ENCODE data around the gene C6orf89.

Gene C6orf89

DNA sequence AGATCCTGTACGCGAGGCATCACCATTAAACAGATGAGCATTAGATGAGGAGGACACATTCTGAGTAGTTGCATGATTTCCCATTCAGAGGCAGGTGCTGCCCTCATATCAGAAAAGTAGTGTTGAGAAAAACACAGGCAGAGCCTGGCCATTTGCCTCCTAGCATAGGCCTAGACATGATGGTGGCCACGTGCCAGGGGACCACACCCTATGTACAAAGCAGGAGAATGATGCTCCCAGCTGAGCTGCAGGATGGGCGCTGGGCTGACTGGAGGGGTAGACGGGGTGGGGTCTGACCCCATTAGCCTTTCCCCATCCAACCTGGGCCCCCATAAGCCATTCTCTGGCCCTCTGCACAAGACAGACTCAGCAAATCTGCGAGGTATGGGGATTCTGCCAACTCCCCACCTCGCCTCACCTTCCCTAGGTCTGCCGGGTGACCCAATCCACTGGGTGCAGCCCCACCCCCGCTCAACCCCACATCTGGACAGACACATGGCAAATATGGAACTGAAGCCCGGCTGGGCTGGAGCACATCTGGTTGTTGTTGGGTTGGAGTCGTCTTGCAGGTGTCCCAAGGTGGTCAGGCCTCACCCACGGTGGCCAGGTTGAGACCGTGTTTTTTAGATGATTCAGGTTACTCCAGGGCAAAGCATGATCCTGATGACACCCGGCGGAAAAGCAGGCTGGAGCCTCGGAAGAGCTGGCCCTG is 82.7 kb downstream of the C6orf89 start:
- no peak for DNase-seq (ENCODE audit: low read depth in 2 of 2)

DNA sequence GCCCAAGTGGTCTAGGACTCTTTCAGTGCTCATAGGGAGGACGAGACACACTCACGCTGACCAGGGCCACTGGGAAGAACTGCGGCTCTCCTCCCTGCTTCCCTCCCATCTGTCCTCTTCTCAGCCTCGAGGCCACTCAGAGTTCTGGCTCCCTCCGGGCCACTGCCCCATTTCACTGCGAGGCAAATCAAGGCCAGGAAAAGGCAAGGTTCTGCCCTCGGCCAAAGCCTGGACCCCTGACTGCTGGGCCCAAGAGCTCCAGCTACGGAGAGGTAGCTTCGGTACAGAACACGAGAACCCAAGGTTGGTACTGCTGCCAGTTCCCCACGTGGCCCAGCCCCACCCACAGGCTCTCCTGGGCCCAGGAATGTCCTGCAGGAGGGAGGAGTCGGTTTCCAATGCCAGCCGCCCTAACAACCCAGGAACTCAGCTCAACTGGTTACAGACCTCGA is 83.5 kb downstream of the C6orf89 start:
- DNase-seq (ENCODE audit: low read depth in 2 of 2): no peak

DNA sequence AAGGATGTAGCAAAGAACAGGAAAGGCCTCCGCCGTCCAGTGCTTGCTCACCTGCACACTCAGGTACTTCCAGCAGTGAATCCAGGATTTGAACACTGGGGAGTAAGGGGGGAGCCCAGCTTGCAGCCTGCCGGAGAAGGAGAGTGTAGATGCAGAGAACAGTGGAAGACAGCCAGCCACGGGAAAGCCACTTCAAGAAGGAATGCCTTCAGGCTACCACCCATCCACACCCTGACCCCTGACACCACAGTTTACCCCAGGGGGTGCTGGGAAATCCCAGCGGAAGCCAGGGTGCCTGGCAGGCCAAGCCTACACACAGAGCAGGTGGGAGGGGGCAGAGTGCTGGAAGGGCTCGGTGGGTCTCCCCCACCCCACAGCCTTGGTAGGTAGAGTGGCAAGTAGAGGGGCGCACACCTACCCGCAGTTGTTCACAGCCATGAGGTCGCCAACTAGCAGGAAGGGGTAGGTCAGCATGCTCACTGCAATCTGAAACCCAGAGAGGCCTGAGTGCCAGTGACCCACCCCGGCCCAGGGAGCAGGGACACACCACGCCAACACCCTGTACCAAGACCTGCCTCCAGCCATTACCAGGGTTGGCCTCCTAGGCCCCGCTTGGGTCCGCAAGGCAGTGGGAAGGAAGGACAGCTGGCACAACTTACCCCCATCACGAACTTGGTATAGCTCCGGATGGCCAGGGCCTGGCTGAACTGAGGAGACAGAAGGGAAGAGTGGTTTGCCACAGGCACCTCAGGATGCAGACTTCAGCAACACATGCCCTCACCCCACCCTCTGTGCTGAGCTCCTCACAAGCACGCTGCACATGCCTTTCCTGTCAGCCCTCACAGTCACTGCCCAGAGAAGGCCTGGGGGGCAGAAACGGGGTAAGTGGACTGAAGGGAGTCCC is 84.5 kb downstream of the C6orf89 start:
- DNase-seq (ENCODE audit: low read depth in 2 of 2): no peak

DNA sequence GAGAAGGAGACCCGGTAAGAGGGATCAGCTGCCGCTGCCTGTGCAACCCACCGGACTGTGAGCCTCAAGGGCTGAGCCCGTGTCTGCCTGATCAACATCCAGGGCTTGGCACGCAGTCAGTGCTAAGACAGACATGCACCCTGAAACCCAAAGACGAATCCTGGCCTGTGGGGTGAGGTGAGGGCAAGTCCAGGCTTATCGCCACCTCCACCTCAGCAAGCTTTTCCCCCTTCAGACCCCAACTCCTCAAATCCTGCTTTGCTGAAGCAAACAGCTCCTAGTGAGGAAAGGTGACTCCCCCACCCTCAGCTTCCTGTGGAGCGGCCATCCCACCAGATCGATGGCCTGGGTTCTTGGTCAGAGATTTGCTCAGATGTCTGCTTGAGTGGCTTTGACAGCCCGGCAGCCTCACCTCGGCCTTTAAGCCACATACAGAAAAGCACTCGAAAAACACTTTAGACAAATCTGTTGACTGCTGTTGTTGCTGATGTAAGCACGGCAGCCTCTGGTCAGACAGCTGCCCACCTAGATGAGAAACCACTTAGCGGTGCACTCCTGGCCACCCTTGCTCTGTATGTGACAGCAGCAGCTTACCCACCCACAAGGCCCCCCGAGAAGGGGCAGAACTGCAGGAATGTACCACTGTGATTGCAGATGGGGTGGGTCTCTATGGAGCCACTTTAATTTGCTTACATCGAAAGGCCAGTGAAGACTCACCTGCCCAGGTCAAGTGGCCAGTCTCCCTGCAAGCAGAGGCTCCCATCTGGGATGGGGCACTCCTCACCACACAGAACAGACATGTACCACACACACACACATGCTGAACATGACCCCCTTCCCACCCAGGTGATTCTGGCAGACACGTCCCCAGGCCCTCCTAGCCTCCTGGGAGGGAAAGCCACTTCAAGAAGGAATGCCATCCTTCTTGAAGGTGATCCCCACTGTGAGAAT is 85.4 kb downstream of the C6orf89 start:
- no peak for DNase-seq (ENCODE audit: low read depth in 2 of 2)

DNA sequence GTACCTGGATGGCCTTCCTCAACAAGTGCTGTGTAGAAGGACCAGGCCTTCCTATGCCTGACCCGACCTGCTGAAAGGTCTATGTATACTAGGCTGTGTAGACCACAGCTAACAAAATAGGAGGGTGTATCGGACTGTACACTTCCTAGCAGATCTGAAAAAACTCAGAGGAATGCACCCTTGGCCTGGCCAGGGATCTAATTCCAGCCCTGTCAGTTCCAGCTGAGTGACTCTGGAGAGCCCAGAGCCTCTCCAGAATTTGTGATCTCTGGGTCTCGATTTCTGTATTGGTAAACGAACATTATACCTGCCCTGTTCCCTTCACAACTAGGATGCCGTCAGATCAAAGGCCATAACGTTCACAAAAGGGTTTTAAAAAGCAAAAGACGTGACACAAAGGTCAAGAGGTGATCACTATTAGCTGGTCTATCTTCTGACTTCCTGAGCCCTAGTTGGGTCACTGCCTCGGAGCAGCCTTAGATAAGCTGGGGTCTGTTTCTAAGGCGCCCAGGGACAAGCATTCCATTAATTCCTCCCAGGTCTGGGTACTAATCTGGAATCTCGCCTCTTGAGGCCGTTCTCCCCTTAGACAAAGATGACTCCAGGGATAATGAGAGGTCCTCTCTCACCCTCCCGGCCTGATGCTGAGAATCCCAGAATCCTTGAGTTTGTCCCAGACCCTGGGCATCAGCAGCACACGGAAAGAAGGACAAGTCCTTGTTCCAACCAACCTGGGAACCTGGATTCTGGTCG is 86.3 kb downstream of the C6orf89 start:
- DNase-seq (ENCODE audit: low read depth in 2 of 2): no peak

DNA sequence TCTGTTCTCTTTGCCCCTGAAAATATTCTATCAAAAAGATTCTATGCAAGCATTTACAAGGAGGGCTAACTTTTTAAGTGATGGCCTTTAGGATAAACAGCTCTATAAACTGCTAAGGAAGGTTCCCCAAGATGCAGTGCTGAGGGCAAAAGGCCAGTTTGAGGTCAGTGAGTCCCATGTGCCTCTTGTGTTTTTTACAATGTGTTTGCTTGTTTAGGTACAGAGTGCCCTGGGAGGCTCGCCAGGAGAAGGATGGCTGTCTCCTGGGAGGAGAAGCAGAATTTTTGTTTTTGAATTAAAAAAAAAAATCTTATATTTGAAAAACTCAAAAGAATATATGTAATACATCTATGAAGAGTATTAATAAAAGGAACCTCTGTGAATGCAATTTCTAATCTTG is 87.4 kb downstream of the C6orf89 start:
- DNase-seq (ENCODE audit: low read depth in 2 of 2): no peak

DNA sequence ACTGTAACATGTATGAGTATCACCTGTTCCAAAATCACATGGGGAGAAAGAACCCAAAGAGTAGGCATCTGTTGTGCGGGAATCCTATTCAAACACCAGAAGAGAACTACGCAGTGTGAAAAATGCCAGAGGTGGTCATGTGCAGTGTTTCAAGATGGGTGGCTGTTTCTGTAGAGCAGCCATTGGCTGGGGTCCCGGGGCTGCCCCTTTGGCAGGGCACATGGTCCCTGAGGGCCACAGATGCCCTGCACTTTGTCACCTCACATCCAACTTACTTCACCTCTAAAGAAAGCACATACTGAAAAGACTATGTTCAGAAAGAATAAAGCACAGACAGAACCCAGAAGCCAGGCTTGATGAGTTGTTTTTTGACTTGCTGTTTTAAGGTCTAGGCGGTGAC is 87.9 kb downstream of the C6orf89 start:
- no peak for DNase-seq (ENCODE audit: low read depth in 2 of 2)

DNA sequence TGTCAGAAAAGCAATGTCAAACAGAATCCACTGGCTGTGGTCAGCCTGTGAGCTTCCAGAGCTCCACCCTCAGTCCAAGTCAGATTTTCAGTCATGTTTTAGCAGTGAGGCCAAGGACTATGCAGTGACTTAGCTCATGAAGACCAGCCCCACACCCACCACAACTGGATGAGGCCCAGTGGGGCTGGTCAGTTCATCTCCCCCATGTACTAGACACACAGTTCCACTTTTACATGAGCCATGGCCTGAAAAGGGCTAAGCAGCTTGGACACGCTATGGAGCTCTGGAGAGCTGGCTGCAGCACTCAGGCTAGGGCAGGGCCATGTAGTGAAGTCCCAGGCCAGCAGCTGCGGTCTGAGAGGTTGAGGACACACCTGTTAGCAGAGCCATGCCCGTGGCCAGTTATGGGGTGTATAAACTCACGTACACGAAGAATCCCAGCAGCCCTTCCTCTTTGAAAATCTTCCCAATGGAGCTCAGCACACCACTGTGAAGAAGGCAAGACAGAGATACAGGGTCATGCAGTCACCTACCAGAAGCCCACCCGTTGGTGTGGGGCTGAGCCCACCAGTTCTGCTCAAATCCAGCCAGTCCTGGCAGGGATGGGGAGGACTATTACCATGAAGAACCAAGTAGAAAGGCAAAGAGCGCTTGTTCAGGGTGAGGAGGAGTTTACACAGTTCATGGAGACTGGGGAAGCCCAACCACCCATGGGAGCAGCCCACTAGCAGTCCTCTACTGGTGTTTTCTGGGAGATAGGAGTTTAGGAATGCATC is 89.7 kb downstream of the C6orf89 start:
- no peak for DNase-seq (ENCODE audit: low read depth in 2 of 2)

DNA sequence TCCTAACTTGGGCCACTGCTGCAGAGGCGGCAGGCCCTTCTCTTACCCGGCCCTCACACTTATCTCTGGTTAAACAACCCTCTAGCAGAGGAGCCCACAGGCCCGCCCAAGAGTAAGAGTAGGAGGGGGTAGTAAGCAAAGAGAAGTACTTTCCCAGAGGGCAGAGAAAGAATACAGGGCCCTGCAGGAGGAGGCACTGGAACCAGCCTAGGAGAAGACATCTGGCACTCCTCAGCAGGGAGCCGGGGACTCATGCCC is 90.2 kb downstream of the C6orf89 start:
- DNase-seq (ENCODE audit: low read depth in 2 of 2): no peak

DNA sequence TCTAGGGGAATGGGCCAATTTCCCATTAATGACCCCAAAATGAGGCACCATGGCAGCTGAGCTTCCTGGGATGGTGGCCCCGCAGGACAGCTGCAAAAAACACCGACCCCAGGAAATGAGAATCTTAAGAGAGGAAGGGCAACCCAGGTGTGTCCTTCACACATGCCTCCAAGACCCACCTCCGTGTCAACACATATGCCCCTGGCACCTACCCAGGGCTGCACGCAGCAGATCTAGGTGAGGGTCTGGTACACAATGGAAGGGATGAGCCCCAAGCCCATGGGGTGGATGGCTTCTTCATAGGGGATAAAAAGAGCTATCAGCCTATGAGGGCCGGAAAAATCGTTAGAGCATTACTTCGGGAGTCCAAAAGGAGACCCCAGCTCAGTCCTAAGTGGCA is 90.8 kb downstream of the C6orf89 start:
- no peak for DNase-seq (ENCODE audit: low read depth in 2 of 2)

DNA sequence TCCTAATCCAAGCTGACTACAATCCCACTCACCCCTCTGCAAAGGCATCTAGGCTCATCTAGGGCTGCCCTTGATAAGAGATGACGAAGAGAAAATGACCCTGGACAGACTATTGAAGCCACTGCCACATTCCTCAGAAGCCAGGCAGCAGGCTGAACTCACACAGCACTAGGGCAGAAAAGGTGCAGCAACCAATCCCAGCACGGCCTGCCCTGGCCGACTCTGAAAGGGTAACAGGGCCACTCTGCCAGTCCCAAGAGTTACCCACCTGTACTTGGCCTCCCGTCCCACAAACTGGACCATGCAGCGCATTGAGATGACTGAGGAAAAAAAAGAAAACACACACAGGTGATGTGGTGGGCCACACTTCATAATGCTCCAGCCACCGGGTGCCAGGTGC is 91.2 kb downstream of the C6orf89 start:
- no peak for DNase-seq (ENCODE audit: low read depth in 2 of 2)

DNA sequence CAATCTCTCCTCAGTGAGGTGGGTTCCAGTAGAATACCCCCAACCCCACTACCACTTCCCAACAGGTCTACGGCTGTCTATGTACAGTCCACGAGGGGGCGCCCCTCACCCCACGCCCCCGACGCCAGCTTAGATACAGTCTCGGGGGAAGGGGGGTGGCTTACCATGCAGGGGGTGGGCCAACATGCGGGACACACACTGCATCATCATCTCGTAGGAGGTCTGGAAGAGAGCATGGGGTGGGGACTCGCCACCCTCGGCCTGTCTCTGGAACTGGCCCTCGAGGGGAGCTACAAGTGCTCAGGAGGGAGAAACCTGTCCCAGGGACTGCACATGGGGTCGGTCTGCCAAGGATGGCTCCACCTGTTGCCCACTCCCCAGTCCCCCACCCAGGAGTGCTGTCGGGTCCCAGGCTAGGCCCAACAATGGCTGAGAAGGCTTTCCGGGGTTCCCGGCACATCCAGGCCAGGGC is 91.8 kb downstream of the C6orf89 start:
- no peak for DNase-seq (ENCODE audit: low read depth in 2 of 2)

Measured in fibroblast of skin of left biceps (primary cell).